ENCODE results near the gene XRN1.
"Not testable (repeated sequence)": the region's sequence is repeated elsewhere in the genome, so short reads cannot be mapped to it uniquely, and the experiment has no call there.

XRN1 gene, protein sequence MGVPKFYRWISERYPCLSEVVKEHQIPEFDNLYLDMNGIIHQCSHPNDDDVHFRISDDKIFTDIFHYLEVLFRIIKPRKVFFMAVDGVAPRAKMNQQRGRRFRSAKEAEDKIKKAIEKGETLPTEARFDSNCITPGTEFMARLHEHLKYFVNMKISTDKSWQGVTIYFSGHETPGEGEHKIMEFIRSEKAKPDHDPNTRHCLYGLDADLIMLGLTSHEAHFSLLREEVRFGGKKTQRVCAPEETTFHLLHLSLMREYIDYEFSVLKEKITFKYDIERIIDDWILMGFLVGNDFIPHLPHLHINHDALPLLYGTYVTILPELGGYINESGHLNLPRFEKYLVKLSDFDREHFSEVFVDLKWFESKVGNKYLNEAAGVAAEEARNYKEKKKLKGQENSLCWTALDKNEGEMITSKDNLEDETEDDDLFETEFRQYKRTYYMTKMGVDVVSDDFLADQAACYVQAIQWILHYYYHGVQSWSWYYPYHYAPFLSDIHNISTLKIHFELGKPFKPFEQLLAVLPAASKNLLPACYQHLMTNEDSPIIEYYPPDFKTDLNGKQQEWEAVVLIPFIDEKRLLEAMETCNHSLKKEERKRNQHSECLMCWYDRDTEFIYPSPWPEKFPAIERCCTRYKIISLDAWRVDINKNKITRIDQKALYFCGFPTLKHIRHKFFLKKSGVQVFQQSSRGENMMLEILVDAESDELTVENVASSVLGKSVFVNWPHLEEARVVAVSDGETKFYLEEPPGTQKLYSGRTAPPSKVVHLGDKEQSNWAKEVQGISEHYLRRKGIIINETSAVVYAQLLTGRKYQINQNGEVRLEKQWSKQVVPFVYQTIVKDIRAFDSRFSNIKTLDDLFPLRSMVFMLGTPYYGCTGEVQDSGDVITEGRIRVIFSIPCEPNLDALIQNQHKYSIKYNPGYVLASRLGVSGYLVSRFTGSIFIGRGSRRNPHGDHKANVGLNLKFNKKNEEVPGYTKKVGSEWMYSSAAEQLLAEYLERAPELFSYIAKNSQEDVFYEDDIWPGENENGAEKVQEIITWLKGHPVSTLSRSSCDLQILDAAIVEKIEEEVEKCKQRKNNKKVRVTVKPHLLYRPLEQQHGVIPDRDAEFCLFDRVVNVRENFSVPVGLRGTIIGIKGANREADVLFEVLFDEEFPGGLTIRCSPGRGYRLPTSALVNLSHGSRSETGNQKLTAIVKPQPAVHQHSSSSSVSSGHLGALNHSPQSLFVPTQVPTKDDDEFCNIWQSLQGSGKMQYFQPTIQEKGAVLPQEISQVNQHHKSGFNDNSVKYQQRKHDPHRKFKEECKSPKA (N-terminal part only)

DNA sequence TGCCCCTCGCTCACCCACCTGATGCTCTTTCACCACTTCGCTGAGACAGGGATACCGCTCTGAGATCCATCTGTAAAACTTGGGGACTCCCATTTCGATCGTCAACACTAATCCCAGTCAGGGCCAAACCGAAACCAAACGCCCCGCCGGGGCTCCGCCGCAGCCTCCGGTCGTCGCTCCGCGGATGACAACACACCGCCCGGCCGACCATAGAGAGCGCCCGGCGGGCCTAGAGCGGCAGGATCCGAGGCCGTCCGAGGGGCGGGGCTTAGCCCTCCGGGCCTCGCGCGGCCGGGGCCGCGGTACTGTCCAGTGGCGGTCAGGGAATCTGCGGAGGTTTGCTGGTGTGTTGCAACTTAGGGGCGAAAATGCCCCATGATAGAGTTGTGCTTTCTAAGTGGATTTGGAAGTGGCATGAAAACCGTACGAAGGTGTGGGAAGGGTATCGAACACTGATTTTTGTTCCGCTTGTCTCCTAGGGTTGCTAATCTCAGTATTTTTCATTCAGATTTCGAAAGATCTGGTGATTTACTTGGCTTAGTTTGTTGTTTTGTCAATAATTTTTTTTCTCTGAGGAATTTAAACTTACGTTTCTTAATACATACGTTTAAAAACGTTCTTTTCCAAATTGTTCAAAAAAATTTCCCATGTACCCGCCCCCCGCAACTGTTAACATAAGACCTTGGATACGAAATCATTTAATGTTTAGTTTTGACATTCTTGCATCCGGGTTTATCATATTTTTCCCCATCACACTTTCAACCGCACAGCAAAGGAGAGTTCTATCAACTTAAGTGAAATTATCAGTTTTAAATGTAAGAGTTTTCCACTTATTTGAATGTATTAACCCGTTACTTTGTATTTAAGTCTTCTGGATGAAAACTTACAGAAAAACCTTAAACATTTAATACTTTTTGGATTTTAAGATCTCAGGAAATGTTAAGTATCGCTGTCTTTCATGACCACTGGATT is at the start of gene XRN1:
Gene XRN1, minus strand, starts transcription at position 186 of the 972 bp plus-strand sequence. Its CDS starts 93 bp downstream, at position 93.
- DNase-seq: peak; percentile 96

DNA sequence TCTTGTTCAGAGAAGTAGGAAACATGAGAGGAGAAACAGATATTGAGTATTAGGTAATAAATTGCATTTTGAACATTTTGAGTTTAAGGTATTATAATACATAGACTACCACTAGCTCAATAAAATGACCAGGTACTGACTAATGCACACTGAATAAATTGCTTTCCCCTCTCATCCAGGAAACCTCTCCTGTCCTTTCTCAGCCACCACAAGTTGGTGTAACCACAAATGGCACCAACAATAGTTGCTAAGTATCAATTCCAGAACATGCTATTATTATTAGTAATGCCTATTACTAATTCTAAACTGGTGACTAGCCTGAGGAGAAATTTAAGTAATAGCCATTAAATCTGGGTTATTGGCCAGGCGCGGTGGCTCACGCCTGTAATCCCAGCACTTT is 47.3 kb upstream of the XRN1 start:
- no peak for DNase-seq

DNA sequence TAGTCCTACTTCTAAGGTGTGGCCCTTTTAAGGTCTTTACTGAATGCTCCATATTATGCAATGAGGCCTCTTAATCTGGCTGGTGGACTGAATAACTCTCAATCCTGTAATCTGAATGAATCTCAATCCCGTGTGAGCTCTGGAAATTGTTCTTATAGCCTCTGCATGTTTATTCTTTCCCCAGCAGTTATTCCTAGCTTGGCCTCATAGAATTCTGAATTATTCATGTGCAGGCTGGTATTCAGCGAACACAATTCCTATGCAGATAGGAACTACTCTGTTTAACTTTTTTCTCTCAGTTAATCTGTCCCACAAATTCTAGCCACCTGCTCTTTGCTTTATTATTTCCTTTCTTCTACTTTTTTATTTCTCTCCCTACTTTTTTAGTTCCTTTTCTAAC is 44.3 kb upstream of the XRN1 start:
- DNase-seq: no peak

DNA sequence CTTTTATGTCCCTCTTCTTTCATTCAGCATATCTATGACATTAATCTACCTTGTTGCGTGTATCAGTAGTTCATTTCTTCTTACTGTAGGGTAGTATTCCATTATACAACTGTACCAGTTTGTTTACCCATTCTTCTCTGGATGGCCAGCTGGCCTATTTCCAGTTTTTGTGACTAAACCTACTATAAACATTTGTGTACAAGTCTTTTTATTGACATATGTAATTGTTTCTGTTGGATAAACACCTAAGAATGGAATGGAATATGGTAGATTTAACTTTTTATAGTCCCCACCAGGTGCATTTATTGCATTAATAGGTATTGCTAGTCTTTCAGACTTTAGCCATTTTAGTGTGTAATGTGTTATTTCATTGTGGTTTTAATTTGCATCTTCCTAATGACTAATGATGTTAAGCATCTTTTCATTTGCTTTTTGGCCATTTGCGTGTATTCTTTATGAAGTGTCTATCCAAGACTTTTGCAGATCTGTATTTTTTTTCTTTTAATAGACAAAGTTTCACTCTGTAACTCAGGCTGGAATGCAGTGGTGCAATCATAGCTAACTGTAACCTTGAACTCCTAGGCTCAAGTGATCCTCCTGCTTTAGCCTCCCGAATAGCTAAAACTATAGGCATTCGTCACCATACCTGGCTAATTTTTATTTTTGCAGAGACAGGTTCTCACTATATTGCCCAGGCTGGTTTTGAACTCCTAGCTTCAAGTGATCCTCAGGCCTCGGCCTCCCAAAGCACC is 41.9 kb upstream of the XRN1 start:
- no peak for DNase-seq

- no peak for DNase-seq
Measured at GRCh38 chr3:142484912-142485435, 37.1 kb upstream of the XRN1 start.

DNA sequence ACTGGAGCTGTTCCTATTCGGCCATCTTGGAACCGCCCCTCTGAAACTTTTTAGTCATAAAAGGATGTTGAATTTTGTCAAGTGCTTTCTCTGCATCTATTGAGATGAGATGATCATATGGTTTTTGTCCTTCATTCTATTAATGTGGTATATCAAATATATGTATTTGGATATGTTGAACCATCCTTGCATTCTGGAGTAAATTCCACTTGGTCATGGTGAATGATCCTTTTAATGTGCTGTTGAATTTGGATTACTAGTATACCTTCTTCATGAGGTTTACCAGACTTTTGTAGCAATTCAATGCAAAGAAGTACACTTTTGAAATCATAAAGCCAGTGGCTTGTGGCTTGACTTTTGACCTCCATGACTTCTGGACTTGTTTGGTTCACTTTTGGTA is 33.4 kb upstream of the XRN1 start:
- no peak for DNase-seq

DNA sequence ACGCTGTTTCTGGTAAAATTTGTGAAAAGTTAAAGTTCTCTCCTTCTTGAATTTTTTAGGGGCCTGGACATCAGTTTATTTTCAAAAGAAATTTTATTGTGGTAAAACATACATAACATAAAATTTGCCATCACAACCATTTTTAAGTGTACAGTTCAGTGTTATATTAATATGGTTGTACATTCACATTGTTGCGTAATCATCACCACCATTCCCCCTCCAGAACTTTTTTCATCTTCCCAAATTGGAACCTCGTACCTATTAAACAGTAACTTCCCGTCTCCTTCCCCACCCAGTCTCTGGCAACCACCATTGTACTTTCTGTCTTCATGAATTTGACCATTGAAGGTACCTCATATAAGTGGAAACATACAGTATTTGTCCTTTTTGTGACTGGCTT is 23.0 kb upstream of the XRN1 start:
- no peak for DNase-seq

- no peak for DNase-seq
Measured at GRCh38 chr3:142468456-142468855, 20.6 kb upstream of the XRN1 start.

- DNase-seq: no peak
Measured at GRCh38 chr3:142467768-142468167, 19.9 kb upstream of the XRN1 start.

- no peak for DNase-seq
Measured at GRCh38 chr3:142460689-142461088, 12.9 kb upstream of the XRN1 start.

GRCh38 chr3:142459929-142460328 is 12.1 kb upstream of the XRN1 start:
- no peak for DNase-seq

- no peak for DNase-seq
Measured at GRCh38 chr3:142459096-142459495, 11.3 kb upstream of the XRN1 start.

DNA sequence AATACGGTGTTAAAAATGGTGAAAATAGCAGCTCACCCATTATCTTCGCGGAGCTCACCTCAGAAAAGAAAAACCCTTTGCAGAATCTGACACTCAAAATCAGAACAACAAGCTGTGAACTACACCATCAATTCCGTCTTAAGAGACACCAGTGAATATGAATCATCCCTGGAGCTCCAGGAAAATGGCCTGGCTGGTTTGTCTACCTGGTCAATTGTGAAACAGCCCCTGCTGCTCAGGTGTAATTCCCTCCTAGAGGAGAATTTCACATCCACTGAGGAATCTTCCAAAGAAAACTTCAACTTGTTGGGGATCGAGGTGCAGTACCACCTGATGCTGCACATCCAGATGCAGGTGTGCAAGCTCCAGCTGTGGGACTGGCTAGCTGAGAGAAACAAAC is 3.0 kb upstream of the XRN1 start:
- no peak for DNase-seq

- DNase-seq: no peak
Measured at GRCh38 chr3:142450189-142450588, 2.4 kb upstream of the XRN1 start.

GRCh38 chr3:142447301-142447851 is 461 bp downstream of the XRN1 start:
- DNase-seq: no peak

GRCh38 chr3:142445816-142446254 is 2.0 kb downstream of the XRN1 start:
- no peak for DNase-seq

DNA sequence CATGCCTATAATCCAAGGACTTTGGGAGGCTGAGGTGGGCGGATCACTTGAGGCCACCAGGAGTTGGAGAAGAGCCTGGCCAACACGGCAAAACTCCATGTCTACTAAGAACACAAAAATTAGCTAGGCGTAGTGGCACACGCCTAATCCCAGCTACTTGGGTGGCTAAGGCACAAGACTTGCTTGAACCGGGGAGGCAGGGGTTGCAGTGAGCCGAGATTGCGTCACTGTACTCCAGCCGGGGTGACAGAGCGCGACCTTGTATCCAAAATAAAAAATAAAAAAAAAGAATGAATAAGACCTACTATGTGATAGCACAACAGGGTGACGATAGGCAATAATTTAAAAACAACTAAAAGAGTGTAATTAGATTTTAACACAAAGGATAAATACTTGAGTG is 3.5 kb downstream of the XRN1 start:
- DNase-seq: no peak

GRCh38 chr3:142443060-142443459 is 4.8 kb downstream of the XRN1 start:
- not testable (repeated sequence) for DNase-seq

GRCh38 chr3:142439499-142440220 is 8.2 kb downstream of the XRN1 start:
- not testable (repeated sequence) for DNase-seq

DNA sequence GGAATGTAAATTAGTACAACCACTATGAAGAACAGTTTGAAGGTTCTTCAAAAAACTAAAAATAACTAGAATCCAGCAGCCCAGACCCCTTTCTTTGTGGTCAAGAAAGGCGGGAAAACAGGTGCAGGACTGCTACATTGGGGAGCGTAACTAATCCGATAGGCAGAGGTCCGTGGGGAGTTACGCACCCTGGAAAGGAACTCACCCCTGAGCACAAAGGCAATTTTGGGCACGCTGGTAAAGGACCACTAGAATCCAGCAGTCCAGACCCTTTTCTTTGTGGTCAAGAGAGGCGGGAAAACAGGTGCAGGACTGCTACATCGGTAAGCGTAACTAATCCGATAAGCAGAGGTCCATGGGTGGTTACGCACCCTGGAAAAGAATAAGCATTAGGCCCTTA is 9.7 kb downstream of the XRN1 start:
- DNase-seq: not testable (repeated sequence)

Measured in NCI-H2107 (cell line).